Measurements from ENCODE around the gene CCDC158.

- TF ChIP-seq CTCF (conservative IDR thresholded peaks at IDR 0.05; ENCODE audit: low read depth in 2 of 2) (no peak), EZH2 (IDR thresholded peaks at IDR 0.05; ENCODE audit: low read depth, unreplicated experiment) (no peak), POLR2AphosphoS5 (IDR thresholded peaks at IDR 0.05; ENCODE audit: low read depth) (no peak)
Measured at GRCh38 chr4:76375703-76376102, 45.2 kb downstream of the CCDC158 start.
